NCI-H774 (cell line): Measurements from ENCODE around the gene TIGD6.
"Not testable (repeated sequence)": the region's sequence is repeated elsewhere in the genome, so short reads cannot be mapped to it uniquely, and the experiment has no call there.

Experiments
- DNase-seq: peaks from one replicate; lab custom pipeline; 2025; lab: John Stamatoyannopoulos, UW

TIGD6 gene

DNA sequence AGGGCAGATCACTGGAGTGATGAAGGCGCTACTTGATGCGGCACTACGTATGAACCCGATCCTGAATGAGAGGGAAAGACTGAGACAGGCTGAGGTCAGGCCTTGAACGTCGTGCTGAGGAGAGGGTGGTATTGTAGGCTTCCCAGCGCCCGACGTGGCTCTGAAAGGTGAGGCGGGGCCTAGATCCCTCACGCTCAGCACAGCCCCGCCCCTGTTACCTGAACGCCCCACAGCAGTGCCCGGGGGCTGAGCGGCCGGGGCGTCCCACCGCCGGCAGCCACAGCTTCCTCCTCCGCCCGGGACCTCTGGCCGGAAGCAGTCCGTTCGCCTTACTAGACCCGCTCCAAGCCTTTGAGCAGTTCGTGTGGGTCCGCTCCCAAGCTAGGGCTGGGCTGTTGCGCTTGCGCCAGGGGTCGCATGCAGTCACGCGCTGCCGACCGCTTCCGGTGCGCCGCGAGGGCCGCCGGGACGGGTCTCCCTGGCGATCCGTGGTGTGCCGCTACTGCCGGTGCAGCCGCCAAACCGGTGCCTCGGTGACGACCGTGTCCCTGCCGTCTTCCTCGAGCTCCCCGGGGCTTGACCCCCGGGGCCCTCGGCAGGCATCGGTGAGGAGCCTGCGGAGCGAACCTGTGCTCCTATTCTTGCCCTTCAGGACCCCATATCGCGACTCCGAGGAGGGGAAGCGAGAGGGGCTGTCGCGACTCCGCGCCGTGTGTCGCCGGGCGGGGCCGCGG is at the start of gene TIGD6, which contains the start of gene HMGXB3:
Gene TIGD6, minus strand, starts transcription at position 399 of the 734 bp plus-strand sequence. CDS start 4,306 bp downstream, outside the sequence.
Gene HMGXB3, plus strand, starts transcription at position 484 of the 734 bp plus-strand sequence. CDS start 4,114 bp downstream, outside the sequence.
- DNase-seq: peak; percentile 91

DNA sequence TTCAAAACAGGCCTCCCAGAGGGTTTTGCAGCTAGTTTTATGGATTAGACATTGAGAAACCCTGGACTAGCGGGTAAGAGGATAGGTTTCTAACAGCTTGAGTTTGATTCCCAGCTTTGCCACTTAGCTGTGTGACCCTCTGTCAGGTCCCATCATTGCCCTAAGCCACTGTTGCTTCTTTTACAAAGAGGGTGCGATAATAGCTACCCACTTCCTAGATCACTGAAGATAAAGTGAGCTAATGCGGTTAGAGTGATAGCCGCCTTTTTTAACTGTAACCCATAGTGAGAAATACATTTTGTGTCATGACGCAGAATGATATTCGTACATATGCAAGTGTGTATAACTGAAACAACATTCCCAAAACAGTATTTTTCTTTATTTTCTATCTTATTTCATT is 45.6 kb upstream of the TIGD6 start:
- no peak for DNase-seq

- DNase-seq: no peak
These were observed 45.1 kb upstream of the TIGD6 start for GRCh38 chr5:150045549-150045948.

DNA sequence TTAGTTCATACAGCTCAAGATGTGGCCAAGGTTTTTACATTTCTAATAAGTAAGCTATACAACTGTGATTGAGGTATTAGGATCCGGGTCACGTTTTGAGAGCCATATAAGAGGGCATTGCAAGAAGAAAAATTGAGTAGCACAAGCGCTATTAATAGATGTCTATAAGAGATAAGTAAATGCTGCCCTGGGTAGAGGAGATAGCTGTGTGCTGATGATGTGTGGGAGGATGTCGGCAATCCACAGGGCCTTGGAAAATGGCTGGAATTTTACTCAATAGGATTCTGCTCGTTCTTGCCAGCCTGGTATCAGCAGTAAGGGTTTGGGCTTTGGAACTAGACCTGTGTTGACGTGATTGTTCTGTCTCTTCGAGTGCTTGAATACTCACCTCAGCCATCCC is 44.3 kb upstream of the TIGD6 start:
- no peak for DNase-seq

- no peak for DNase-seq
These were observed 43.9 kb upstream of the TIGD6 start for GRCh38 chr5:150044329-150044681.

GRCh38 chr5:150043657-150044328 is 43.3 kb upstream of the TIGD6 start:
- DNase-seq: no peak

DNA sequence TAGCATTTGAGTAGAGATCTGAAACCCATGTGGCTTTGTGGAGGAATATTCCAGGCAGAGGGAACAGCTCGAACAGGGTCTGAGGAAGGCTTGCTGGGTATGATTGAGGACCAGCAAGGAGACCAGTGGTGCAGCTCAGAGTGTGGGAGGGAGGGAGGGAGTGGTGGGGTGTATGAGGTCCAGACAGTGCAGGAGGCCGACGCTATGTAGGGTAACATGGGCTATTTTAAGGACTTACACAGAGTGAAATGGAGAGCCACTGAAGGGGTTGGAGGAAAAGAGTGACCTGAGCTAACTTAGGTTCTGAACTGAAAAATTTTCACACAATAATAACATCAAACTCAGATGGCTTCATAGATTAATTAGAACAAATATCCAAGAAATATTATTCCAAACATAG is 42.0 kb upstream of the TIGD6 start:
- no peak for DNase-seq

GRCh38 chr5:150038547-150038946 is 38.1 kb upstream of the TIGD6 start:
- DNase-seq: no peak

DNA sequence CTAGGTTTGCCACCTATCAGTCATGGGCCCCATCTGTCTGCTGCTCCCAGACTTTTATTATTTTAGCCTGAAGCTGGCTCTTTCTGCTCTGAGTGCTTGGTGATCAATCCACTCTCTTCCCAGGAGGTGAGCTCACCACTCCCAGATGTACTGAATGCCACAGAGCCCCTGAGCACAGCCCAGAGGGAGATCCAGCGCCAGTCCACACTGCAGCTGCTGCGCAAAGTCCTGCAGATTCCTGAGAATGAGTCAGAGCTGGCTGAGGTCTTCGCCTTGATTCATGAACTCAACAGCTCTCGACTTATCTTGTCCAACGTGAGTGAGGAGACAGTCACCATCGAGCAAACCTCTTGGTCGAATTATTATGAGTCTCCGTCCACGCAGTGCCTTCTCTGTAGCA is 36.1 kb upstream of the TIGD6 start:
- DNase-seq: no peak

DNA sequence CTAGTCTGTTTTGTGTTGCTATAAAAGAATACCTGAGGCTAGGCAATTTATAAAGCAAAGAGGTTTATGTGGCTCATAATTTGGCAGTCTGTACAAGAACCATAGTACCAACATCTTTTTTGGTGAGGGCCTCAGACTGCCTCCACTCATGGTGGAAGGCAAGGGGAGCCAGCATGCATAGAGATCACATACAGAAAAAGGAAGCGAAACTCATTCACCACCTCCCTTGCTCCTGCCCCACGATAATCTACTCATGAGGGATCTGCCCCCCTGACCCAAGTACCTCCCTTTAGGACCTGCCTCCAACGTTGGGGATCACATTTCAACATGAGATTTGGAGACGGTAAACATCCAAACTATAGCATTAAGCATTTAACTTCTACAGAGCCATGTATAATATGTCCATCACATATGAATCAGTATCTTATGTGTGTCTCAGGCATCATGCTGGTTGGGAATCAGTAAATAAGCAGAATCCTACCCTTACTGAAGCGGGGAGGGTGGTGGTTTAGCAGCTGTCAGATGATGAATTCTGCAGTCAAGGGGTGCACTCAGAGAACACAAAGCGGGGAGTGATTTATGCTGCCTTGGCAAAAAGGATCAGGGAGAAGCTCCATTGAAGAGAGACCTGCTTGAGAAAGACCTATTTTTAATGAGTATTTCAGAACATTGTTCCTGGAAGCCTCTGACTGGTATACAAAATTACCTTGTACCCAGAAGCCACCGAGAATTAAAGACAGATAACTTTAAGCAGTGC is 34.9 kb upstream of the TIGD6 start:
- no peak for DNase-seq

GRCh38 chr5:150034662-150035061 is 34.2 kb upstream of the TIGD6 start:
- no peak for DNase-seq

- DNase-seq: no peak
These were observed 32.9 kb upstream of the TIGD6 start for GRCh38 chr5:150033334-150033733.

DNA sequence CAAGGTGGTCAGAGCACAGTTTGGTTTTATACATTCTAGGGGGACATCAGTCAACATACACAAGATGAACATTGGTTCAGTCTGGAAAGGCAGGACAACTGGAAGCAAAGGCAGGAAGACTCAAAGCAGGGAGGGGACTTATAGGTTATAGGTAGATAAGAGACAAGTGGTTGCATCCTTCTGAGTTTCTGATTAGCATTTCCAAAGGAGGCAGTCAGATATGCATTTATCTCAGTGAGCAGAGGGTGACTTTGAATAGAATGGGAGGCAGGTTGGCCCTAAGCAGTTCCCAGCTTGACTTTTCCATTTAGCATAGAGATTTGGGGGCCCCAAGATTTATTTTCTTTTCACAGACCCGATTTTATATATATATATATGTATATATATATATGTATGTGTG is 27.6 kb upstream of the TIGD6 start:
- not testable (repeated sequence) for DNase-seq

- DNase-seq: no peak
These were observed 26.3 kb upstream of the TIGD6 start for GRCh38 chr5:150026682-150027172.

DNA sequence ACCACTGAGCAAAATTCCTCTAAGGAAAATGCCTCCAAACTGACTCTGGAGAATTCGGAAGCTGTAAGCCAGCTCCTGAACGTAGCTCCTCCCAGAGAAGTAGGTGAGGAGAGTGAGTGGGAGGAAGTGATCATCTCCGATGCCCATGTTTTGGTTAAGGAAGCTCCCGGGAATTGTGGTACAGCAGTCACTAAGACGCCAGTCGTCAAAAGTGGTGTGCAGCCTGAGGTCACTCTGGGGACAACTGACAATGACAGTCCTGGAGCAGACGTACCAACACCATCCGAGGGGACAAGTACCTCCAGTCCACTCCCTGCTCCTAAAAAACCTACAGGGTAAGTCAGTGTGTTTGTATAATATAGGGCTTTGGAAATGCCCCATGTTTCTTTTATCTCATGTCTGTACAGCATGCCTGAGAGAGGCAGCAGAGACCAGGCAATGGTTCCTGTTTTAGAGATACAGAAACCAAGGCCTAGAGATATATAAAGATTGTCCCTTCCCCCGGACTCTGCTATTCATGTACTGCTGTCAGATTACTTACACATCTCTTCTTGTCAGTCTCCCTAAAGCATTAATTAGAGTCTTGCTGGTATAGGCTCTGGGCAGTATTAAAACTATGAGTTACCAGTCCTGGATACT is 24.0 kb upstream of the TIGD6 start:
- no peak for DNase-seq

DNA sequence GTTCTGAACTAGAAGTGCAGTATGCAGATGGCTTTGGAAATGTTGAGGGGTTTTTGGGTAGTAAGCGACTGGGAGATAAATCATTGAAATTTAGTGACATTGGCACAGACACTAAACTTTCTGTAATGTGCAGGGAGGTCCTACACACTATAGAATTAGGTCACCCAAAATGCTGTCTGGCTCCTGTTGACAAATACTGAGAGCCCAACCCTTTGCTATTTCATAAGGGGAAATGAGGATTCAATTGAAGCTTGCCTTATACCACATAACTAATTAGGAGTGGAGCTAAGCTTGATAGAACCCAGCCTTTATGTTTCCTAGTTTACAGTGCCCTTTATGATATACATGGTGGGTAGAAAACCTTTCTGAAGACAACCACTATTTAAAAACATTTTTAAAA is 22.7 kb upstream of the TIGD6 start:
- DNase-seq: no peak

DNA sequence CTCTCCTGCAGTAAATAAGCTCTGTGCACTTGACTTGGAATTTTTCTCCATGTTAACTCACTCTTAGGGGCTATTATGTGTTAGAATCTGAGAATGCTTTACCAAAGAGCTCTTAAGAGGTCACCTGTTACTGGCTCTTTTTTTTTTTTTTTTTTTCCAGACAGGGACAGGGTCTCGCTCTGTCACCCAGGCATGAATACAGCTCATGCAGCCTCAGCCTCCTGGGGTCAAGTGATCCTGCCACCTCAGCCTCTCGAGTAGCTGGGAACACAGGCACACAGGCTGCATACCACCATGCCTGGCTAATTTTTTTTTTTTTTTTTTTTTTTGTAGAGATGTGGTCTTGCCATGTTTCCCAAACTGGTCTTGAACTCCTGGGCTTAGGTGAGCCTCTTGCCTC is 22.2 kb upstream of the TIGD6 start:
- DNase-seq: no peak

GRCh38 chr5:150022158-150022531 is 21.7 kb upstream of the TIGD6 start:
- no peak for DNase-seq

- no peak for DNase-seq
These were observed 21.2 kb upstream of the TIGD6 start for GRCh38 chr5:150021491-150022157.

DNA sequence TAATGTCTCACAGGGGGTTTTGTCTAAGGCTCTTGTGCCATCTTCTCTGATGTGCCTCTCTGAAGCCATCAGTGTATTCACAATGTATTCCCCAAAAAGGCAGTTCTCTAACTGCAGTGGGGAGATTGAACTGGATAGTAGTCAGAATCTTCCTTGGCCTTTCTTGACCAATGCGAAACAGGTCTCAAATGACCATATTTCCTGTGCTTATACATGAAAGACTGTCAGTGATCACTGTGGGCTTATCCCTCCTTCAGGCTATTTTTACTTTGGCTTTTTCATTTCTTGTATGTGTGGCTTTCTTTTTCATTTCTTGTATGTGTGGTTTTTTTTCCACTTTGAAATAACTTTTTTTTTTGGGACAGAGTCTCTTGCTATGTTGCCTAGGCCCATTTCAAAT is 19.8 kb upstream of the TIGD6 start:
- no peak for DNase-seq

DNA sequence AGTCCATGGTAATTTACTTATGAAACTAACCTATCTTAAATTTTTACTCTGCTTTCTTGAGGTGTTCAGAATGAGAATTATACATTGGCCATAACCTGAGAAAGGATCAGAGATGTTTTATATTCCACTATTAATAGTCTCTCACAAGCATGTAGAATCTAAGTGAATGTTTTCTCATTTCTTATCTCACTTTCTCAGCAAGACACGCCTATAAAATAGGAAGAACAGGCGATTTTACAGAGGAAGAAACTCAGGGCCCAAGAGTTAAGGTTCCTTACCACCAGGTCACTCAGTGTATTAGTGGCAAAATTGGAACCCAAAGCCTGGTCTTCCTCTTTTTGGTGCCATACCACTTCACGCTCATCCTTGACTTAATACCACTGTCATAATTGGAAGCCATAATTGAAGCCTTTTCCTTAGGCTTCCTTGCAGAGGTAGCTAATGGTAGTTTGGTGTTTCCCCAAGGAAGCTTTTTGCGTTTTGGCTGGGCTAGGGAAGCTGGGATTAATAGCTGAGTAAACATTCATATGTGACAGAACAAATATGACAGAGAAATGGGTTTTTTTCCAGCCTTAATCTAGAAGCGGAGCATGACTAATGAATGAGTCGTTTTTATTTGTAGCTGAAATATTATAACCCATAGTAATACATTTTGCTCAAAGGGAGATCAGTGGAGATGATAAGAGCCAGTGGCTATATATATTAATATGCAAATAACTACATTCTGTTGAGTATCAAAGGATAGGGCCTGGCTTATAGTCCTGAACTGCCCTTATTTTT is 17.0 kb upstream of the TIGD6 start:
- no peak for DNase-seq
